Measurements from ENCODE around the gene USP35. TPM values are rescaled to one million over a fixed set of nuclear protein-coding genes. Genes with fewer than 3 reads are reported as not detected.

Gene USP35
- total RNA-seq, 1 experiment from 2014 or later, result 10.6 TPM

DNA sequence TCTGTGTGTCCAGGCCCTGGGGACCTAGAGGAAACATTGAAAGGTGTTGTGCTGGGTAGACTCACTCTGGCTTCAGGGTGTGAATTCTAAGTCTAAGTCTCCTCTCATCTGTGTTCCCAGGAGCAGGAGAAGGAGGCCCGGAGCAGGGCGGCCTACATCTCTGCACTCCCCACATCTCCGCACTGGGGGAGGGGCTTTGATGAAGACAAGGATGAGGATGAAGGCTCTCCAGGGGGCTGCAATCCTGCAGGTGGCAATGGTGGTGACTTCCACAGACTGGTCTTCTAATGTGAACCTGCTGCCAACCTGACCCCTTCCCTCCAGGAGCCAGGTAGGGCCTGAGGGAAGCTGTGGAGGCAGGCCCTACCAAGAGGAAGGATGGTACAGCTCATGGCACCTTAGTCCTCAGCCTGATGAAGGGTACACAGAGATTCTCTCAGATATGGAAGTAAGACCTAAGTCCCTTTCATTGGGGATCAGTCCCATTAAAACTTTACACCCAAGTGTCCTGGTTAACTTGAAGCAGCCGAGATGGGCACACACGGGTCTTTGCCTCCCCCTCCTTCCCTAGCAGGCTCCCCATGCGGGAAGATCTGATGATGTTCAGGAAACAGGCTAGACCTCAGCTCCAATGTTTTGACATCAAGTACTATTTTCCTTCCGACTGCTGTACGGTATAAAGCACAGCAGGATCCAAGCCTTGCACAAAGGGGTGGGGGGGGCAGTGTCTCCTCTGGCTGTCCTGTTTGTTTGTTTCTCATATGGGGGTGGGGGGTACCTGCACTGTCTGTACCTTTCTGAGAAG is 25.0 kb downstream of the USP35 start (continued):
- TF ChIP-seq, protein P1, sequence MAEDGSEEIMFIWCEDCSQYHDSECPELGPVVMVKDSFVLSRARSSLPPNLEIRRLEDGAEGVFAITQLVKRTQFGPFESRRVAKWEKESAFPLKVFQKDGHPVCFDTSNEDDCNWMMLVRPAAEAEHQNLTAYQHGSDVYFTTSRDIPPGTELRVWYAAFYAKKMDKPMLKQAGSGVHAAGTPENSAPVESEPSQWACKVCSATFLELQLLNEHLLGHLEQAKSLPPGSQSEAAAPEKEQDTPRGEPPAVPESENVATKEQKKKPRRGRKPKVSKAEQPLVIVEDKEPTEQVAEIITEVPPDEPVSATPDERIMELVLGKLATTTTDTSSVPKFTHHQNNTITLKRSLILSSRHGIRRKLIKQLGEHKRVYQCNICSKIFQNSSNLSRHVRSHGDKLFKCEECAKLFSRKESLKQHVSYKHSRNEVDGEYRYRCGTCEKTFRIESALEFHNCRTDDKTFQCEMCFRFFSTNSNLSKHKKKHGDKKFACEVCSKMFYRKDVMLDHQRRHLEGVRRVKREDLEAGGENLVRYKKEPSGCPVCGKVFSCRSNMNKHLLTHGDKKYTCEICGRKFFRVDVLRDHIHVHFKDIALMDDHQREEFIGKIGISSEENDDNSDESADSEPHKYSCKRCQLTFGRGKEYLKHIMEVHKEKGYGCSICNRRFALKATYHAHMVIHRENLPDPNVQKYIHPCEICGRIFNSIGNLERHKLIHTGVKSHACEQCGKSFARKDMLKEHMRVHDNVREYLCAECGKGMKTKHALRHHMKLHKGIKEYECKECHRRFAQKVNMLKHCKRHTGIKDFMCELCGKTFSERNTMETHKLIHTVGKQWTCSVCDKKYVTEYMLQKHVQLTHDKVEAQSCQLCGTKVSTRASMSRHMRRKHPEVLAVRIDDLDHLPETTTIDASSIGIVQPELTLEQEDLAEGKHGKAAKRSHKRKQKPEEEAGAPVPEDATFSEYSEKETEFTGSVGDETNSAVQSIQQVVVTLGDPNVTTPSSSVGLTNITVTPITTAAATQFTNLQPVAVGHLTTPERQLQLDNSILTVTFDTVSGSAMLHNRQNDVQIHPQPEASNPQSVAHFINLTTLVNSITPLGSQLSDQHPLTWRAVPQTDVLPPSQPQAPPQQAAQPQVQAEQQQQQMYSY (CRISPR knock-in tag; IDR thresholded peaks at IDR 0.05), result no peak
- TF ChIP-seq SMAD3 (CRISPR knock-in tag; IDR thresholded peaks at IDR 0.05; ENCODE audit: borderline replicate concordance), result no peak
- TF ChIP-seq, protein P2, sequence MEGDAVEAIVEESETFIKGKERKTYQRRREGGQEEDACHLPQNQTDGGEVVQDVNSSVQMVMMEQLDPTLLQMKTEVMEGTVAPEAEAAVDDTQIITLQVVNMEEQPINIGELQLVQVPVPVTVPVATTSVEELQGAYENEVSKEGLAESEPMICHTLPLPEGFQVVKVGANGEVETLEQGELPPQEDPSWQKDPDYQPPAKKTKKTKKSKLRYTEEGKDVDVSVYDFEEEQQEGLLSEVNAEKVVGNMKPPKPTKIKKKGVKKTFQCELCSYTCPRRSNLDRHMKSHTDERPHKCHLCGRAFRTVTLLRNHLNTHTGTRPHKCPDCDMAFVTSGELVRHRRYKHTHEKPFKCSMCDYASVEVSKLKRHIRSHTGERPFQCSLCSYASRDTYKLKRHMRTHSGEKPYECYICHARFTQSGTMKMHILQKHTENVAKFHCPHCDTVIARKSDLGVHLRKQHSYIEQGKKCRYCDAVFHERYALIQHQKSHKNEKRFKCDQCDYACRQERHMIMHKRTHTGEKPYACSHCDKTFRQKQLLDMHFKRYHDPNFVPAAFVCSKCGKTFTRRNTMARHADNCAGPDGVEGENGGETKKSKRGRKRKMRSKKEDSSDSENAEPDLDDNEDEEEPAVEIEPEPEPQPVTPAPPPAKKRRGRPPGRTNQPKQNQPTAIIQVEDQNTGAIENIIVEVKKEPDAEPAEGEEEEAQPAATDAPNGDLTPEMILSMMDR (IDR thresholded peaks at IDR 0.05), result no peak

DNA sequence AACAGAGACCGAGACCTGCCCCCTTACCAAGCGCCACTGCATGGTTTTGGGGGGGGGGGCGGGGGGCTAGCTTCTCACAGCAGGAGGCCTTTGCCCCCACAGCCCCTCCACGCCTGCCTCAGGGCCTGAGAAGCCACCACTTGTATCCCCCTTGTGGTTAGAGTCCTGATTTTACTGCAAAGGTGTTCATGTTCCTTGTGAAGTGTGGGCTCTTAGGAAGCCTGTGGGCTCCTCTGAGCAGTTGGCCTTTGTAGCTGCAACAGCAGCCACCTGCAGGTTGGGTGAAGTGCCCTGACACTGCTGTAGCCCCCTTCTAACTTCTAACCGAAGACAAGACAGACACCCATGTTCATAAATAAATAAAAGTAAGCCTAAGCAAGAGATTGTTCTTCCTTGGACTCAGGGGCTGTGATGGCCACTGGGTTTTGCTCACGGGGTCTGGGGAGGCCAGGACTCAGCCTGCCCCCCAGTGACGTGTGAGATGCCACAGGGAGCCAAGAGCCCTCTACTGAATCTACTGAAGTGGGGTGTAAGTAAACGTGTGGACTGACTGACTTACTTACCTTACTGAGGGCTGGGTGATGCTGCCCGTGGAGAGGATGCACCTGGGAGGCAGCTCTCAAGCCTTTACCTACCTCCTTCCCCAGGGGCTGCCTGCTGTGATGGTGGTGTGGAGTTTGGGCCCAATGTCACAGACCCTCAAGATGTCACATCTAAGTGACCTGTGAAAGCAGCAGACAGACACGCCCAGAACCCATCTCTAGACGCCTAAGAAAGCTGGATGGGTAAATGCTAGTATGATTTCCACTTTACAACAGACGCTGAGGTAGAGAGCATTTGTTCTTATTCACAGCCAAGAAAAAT is 25.8 kb downstream of the USP35 start:
- Mint-ChIP-seq H3K27me3 (ENCODE audit: low read depth) (no peaks in the 10 kb centered on the region), H3K9me3 (no peaks in the 10 kb centered on the region), H3K36me3 (peaks cover 17% of the 10 kb centered on the region), H3K4me1 (no peaks in the 10 kb centered on the region), H3K4me3 (no peak overlapping the region), H3K27ac (no peak overlapping the region)
- CTCF ChIA-PET, result interaction anchor here (0.5 to 1.7 kb wide), 3 partner anchors 14 to 167 kb away, joined by 3 to 4 read pairs (median 3); no protein-coding TSS in a partner anchor
- DNase-seq (ENCODE audit: low spot score) (peak; percentile 3), ATAC-seq (no peak)
- POLR2A ChIA-PET, result no interaction called here
- TF ChIP-seq GABPB1 (CRISPR knock-in tag; IDR thresholded peaks at IDR 0.05) (no peak), JUN (CRISPR knock-in tag; IDR thresholded peaks at IDR 0.05) (no peak), NFATC4 (CRISPR knock-in tag; IDR thresholded peaks at IDR 0.05) (no peak), ZNF121 (CRISPR knock-in tag; IDR thresholded peaks at IDR 0.05) (no peak), TP53 (CRISPR knock-in tag; IDR thresholded peaks at IDR 0.05) (no peak), ESRRA (CRISPR knock-in tag; IDR thresholded peaks at IDR 0.05; ENCODE audit: borderline replicate concordance) (no peak), NR2C2 (CRISPR knock-in tag; IDR thresholded peaks at IDR 0.05) (no peak), TEAD1 (CRISPR knock-in tag; IDR thresholded peaks at IDR 0.05) (no peak), ZNF232 (CRISPR knock-in tag; IDR thresholded peaks at IDR 0.05) (no peak), ZNF317 (CRISPR knock-in tag; IDR thresholded peaks at IDR 0.05; ENCODE audit: borderline replicate concordance, low read depth) (no peak), NFE2L1 (CRISPR knock-in tag; IDR thresholded peaks at IDR 0.05) (no peak), PRRX2 (CRISPR knock-in tag; IDR thresholded peaks at IDR 0.05) (no peak), FOXJ3 (CRISPR knock-in tag; IDR thresholded peaks at IDR 0.05; ENCODE audit: borderline replicate concordance) (no peak)
- TF ChIP-seq, protein P3, sequence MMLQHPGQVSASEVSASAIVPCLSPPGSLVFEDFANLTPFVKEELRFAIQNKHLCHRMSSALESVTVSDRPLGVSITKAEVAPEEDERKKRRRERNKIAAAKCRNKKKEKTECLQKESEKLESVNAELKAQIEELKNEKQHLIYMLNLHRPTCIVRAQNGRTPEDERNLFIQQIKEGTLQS (CRISPR knock-in tag; conservative IDR thresholded peaks at IDR 0.05), result no peak
- TF ChIP-seq, protein P4, sequence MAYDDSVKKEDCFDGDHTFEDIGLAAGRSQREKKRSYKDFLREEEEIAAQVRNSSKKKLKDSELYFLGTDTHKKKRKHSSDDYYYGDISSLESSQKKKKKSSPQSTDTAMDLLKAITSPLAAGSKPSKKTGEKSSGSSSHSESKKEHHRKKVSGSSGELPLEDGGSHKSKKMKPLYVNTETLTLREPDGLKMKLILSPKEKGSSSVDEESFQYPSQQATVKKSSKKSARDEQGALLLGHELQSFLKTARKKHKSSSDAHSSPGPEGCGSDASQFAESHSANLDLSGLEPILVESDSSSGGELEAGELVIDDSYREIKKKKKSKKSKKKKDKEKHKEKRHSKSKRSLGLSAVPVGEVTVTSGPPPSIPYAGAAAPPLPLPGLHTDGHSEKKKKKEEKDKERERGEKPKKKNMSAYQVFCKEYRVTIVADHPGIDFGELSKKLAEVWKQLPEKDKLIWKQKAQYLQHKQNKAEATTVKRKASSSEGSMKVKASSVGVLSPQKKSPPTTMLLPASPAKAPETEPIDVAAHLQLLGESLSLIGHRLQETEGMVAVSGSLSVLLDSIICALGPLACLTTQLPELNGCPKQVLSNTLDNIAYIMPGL (CRISPR knock-in tag; IDR thresholded peaks at IDR 0.05), result no peak
- TF ChIP-seq, protein P5, sequence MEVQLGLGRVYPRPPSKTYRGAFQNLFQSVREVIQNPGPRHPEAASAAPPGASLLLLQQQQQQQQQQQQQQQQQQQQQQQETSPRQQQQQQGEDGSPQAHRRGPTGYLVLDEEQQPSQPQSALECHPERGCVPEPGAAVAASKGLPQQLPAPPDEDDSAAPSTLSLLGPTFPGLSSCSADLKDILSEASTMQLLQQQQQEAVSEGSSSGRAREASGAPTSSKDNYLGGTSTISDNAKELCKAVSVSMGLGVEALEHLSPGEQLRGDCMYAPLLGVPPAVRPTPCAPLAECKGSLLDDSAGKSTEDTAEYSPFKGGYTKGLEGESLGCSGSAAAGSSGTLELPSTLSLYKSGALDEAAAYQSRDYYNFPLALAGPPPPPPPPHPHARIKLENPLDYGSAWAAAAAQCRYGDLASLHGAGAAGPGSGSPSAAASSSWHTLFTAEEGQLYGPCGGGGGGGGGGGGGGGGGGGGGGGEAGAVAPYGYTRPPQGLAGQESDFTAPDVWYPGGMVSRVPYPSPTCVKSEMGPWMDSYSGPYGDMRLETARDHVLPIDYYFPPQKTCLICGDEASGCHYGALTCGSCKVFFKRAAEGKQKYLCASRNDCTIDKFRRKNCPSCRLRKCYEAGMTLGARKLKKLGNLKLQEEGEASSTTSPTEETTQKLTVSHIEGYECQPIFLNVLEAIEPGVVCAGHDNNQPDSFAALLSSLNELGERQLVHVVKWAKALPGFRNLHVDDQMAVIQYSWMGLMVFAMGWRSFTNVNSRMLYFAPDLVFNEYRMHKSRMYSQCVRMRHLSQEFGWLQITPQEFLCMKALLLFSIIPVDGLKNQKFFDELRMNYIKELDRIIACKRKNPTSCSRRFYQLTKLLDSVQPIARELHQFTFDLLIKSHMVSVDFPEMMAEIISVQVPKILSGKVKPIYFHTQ (CRISPR knock-in tag; IDR thresholded peaks at IDR 0.05), result no peak
- TF ChIP-seq, protein P6, sequence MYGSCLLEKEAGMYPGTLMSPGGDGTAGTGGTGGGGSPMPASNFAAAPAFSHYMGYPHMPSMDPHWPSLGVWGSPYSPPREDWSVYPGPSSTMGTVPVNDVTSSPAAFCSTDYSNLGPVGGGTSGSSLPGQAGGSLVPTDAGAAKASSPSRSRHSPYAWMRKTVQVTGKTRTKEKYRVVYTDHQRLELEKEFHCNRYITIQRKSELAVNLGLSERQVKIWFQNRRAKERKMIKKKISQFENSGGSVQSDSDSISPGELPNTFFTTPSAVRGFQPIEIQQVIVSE (CRISPR knock-in tag; IDR thresholded peaks at IDR 0.05; ENCODE audit: borderline replicate concordance), result no peak
- TF ChIP-seq, protein P7, sequence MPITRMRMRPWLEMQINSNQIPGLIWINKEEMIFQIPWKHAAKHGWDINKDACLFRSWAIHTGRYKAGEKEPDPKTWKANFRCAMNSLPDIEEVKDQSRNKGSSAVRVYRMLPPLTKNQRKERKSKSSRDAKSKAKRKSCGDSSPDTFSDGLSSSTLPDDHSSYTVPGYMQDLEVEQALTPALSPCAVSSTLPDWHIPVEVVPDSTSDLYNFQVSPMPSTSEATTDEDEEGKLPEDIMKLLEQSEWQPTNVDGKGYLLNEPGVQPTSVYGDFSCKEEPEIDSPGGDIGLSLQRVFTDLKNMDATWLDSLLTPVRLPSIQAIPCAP (CRISPR knock-in tag; IDR thresholded peaks at IDR 0.05), result no peak
- TF ChIP-seq, protein P8, sequence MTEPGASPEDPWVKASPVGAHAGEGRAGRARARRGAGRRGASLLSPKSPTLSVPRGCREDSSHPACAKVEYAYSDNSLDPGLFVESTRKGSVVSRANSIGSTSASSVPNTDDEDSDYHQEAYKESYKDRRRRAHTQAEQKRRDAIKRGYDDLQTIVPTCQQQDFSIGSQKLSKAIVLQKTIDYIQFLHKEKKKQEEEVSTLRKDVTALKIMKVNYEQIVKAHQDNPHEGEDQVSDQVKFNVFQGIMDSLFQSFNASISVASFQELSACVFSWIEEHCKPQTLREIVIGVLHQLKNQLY (CRISPR knock-in tag; IDR thresholded peaks at IDR 0.05), result no peak
